Measurements from ENCODE around the gene HADHA.

DNA sequence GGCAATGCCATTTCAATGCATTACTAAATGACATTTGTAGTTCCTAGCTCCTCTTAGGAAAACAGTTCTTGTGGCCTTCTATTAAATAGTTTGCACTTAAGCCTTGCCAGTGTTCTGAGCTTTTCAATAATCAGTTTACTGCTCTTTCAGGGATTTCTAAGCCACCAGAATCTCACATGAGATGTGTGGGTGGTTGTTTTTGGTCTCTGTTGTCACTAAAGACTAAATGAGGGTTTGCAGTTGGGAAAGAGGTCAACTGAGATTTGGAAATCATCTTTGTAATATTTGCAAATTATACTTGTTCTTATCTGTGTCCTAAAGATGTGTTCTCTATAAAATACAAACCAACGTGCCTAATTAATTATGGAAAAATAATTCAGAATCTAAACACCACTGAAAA lies 45.6 kb upstream of the HADHA start:
- TF ChIP-seq POLR2A (IDR thresholded peaks at IDR 0.05; ENCODE audit: low read depth, low read length) (no peak), POLR2AphosphoS5 (IDR thresholded peaks at IDR 0.05; ENCODE audit: low read depth, low read length) (no peak)

Data from GM12891 (cell line).